ENCODE data around the gene TRAPPC12.
A peak's percentile ranks its signal among the peaks of the same experiment; 100 is the strongest.
"Not testable (repeated sequence)": the region's sequence is repeated elsewhere in the genome, so short reads cannot be mapped to it uniquely, and the experiment has no call there.

Gene TRAPPC12

DNA sequence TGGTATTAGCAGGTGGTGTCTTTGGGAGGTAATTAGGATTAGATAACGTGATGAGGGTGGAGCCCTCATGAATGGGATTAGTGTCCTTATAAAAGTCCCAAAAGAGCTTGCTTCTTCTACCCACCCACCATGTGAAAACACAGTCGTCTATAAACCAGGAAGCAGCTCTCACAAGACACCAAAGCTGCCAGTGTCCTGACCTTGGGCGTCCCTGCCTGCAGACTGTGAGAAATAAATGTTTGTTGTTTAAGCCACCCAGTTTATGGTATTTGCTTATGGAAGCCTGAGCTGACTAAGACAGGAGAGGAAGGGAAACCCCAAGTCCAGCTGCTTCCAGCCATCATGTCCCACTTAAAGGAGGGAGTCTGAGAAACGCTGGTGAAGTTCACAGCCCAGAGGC is 126.3 kb downstream of the TRAPPC12 start:
- DNase-seq (ENCODE audit: low read depth) = no peak

DNA sequence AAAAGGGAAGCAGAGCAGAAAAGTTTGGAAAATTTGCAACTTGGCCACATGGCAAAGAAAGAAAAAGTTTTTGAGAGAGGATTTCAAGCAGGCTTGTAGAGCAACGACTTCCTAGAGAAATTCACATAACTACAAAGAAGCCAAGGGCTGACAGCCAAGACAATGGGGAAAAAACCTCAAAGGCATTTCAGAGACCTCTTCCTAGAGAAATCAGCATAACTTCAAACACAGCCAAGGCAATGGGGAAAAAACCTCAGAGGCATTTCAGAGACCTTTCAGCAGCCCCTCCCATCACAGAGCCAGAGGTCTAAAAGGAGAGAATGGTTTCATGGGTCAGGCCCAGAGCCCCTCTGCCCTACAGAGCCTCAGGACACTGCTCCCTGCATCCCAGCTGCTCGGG is 132.6 kb downstream of the TRAPPC12 start:
- DNase-seq (ENCODE audit: low read depth) = no peak

DNA sequence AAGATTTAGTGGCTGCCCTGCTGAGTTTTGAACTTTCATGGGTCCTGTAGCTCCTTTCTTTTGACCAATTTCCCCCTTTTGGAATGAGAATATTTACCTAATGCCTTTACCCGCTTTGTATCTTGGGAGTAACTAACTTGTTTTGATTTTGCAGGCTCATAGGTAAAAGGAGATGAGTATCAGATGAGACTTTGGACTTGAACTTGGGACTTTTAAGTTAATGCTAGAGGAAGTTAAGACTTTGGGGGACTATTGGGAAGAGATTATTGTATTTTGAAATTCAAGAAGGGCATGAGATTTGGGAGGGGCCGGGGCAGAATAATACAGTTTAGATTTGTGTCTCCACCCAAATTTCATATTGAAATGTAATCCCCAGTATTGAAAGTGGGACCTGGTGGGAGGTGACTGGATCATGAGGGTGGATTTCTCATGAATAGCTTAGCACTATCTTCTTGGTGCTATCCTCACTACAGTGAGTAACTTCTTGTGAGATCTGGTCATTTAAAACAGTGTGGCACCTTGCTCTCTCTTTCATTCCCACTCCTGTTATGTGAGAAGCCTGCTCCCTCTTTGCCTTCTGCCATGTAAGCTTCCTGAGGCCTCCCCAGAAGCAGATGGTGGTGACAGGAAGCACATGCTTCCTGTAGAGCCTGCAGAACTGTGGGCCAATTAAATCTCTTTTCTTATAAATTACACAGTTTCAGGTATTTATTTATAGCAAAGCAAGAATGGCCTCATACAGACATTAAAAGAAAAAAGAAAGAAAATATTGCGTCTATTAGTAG is 133.7 kb downstream of the TRAPPC12 start:
- DNase-seq (ENCODE audit: low read depth) = no peak

DNA sequence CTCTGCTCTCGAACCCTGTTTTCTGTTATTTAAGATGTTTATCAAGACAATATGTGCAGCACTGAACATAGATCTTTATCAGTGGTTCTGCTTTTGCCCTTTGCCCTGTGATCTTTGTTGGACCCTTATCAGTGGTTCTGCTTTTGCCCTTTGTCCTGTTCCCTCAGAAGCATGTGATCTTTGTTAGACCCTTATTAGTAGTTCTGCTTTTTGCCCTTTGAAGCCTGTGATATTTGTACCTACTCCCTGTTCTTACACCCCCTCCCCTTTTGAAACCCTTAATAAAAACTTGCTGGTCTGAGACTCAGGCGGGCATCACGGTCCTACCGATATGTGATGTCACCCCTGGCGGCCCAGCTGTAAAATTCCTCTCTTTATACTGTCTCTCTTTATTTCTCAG is 135.9 kb downstream of the TRAPPC12 start:
- not testable (repeated sequence) for DNase-seq (ENCODE audit: low read depth)

DNA sequence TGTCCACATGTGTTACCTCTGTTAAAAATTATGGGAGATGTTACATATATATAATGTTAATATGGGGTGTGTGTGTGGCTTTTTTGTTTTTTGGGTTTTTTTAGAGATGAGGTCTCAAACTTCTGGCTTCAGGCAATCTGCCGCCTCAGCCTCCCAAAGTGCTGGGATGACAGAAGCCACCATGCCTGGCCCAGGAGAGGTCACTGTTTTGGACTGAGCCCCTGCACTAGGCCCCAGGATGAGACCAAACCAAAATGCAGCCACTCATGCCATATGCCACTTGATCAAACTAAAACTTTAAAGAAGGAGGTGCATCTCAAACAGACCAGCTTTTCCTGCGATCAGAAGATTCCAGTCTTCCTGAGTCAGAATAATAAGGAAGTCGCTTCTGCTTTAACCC is 137.3 kb downstream of the TRAPPC12 start:
- DNase-seq (ENCODE audit: low read depth) = no peak

DNA sequence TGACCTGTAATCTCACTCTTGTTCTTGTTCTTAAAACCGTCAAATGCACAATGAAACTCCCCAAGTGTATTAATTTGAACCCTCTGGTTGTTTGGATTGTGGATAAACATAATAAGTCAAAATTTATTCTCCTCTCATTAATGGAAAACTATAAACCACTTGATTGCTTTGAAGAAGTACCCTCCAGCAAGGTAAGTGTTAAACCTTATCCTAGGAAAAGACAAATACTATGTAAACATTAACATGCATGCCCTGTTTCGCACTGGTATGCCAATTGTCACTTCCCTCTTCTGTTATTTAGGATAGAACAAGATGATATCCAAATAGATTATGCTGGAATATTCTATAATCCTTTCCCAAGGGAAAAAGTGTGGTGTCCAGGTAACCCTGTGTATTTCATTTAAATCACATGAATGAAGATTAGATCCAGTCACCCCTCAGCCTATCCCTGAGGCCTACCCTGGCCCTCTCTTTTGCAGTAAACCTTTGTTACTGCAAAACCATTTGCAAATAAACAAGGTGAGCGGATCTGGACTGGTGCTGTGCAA is 138.5 kb downstream of the TRAPPC12 start:
- DNase-seq (ENCODE audit: low read depth) = no peak

DNA sequence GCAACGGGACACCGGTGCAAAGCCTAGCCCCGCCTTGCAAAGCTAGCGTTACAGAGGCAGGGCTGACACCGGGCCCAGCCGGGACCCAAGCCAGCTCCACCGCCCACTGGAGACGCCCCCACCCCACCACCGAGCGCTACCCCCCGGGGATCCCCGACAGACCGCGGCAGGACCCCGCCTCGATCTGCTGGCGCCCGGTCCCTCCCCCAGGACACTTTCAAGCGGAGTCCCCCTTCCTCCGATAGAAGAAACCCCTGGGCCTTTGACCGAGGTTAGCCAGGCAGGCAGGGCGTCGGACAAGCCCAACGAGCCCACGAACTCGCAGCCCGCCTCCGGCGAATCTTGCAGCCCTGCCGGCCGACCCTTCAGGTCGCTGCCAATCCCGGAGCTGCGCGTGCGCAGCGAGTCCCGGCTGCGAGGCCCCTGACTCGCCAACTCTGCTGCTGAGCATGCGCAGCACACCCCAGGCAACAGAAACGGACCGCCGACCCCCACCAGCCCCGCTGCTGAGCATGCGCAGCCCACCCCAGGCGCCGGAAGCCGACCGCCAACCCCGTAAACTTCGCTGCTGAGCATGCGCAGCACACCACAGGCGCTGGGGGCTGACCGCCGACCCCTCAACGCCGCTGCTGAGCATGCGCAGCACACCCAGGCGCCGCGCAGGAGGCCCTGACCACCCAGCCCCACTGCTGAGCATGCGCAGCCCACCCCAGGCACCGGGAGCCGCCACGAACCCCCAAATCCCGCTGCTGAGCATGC is 139.2 kb downstream of the TRAPPC12 start:
- peak; percentile 98 for DNase-seq (ENCODE audit: low read depth)

DNA sequence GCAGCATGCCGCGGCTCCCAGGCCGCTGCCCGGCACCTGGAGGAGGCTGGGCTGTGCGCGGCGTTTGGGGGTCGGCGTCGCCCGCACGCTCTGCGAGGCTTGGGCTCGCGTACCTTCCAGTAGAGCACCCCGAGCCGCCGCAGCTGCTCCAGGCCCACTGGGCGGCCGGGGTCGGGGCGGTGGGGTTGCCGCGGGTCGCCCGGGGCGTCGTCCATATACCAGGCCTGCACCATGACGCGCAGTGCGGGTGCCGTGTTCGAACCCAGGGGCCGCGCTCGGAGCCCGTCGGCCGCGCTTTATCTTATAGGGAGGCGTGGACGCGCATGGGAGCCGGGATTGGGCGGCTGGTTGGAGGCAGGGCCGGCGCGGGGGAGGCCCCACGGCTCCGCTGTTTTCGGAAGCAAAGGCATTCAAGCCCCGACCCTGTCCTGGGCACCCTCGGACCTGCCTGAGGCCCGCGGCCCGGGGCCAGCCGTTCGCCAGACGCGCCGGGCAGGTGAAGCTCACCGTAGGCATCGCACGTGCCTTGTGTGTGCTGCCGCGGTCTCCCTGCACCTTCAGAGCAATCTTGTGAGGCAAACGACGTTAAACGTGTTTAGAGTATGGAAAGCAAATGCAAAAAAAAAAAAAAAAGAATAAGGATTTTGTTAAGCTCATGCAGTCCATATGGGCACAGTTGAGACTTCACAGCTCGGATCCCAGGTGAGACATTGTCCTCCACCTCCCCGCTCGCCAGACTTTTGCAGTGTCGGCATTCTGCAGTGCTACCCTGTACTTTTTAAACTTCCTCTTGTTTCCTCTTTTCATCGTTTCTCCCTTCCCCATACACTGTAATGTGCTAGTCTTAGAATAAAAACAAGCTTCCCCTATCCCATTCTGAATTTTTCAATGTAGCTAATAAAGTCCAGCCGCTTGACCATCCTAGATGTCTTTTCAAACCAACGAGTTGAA is 140.0 kb downstream of the TRAPPC12 start, which contains the start of gene ADI1:
TSS of gene ADI1 (minus strand) at position 277 of the 951 bp plus-strand sequence. CDS start at position 233, 44 bp downstream.
- DNase-seq (ENCODE audit: low read depth) = peak; percentile 77

DNA sequence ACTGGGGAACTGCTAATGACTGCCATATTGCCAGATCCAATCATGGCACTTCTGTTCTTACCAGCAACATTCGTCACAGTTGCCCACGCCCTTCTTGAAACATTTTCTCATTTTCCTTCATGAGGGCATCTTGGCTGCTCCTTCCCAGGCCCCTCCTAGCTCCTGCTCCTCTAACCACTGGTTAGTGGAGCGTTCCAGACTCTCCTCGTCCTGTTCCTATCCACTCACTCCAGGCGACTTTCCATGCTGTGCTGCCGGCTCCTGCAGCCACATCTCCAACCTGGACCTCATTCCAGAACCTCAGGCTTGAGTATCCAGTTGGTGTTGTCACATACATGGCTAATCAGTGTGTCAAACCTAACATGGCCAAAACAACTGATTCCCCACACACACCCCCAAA is 141.1 kb downstream of the TRAPPC12 start:
- DNase-seq (ENCODE audit: low read depth) = no peak

DNA sequence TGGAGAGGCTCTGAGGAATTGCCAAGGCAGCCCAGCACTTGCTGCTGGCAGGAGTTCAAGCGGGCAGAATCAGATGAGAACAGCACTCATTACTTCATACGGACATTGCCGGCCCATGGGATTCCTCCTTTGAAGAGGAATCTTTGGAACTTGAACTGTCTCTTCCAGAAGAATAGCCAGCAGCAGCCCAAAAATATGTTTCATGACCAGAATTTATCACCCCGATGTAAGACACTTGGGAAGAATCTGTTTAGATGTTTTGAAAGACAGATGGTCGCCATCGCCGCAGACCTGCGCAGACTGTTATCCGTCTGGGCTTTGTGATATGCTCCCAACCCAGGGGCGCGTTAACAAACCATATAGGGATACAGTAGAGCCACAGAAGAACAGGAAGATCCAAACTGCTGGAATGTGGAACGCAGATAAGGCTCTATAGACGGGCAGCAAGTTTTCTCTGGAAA is 143.5 kb downstream of the TRAPPC12 start:
- no peak for DNase-seq (ENCODE audit: low read depth)

DNA sequence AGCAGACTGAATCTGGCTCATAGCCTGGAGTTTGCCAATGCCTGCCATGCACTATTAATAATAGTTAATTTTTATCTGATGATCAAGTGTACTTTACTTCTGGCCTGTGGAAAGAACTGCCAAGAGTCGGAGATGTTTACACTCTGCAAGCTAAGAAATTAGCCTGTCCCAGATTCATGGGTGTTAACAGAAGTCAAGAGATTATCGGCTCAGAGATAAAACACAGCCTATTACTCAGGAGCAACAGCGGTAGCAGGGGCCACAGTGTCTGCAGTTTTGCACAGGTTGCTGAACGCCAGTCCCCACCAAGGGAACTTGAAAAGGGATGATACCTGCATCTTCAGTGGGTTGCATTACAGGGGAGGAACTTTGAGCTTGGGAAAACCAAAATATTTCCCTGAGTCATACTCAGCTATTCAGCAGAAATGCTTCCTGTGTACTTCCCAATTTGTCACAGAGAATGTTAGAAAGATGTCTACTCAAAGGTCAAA is 144.1 kb downstream of the TRAPPC12 start:
- no peak for DNase-seq (ENCODE audit: low read depth)

DNA sequence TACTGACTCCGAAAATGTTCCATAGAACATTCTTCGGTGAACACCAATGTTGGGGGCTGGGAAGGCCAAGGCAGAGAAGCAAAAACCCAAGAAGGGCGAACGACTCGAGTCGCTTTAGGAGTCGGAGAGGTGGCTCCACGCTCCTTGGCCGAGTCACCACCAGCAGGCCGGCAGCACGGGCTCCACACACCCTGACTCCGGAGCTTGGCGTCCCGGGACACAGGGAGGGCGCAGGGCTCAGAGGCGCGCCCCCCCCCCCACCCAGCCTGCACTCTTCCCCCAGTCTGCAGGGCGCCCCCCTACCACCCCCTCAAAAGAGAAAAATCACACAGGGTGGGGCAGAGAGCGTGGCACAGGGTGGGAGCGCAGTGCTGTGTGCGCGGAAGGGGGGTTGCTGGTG is 147.4 kb downstream of the TRAPPC12 start:
- DNase-seq (ENCODE audit: low read depth) = no peak

DNA sequence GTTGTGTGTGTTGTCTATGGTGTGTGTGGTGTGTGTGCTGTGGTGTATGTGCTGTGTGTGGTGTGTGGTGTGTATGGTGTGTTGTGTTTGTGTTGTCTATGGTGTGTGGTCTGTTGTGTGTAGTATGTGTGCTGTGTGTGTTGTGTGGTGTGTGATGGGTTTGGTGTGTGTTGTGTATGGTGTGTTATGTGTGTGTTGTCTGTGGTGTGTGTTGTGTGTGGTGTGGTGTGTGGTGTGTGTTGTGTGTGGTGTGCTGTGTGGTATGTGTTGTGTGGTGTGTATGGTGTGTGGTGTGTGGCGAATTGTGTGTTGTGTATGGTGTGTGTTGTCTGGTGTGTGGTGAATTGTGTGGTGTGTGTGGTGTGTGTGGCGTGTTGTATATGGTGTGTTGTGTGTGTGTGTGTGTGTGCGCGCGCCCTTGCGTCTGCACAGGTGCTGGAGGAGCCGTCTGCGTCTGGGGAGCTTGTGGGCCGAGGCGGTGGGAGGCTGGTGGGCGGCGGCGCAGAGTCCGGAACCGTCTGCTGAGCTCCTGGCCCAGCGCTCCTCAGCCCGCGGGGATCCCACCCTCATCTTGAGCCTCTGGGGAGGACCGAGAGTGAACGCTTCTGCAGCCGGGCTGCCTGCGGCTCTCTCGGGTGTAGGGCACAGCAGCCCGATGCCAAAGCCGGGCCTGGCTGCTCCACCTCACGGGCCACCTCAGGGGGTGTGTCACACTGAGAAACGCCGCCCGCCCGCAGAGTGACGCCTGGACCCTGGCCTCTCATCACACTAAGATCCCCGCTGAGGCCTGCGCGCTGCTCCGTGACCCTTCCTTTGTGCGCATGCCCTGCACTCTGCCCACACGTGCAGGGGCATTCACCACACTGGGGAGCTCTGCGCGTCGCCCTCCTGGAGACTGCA is 148.6 kb downstream of the TRAPPC12 start:
- no peak for DNase-seq (ENCODE audit: low read depth)
